Subcutaneous adipose tissue (tissue), 4 donors: Measurements from ENCODE around the gene LYPD6. TPM values are rescaled to one million over a fixed set of nuclear protein-coding genes. Genes with fewer than 3 reads are reported as not detected.

Experiments used
- CTCF ChIP-seq: fragments of 450-650 bp; IDR thresholded peaks from one replicate; pipeline ENCODE4 v1.5.1; 2016; ENCODE audit warnings: low read depth, mild to moderate bottlenecking, control low read depth, antibody characterized with exemption, moderate library complexity
- total RNA-seq, 4 donors: library from RNA; depleted of rRNA; stranded (reverse); fragments of >200 nt; gene quantifications; one replicate each; pipeline ENCODE4 v1.1.0, GENCODE V29; 2016

The LYPD6 gene
- under 1 TPM in 2 of 4 donors, not detected in 2; under 0.01 to 0.65 TPM for total RNA-seq

- no peak for TF ChIP-seq CTCF
These were observed at the start of gene LYPD6 for GRCh38 chr2:149330127-149331022. TSS of gene LYPD6 (plus strand) at chr2:149330587. CDS start at chr2:149437709, 107,122 bp downstream.

GRCh38 chr2:149281441-149281840, 48.9 kb upstream of the LYPD6 start:
- no peak for TF ChIP-seq CTCF

- TF ChIP-seq CTCF: no peak
These were observed 39.7 kb upstream of the LYPD6 start for GRCh38 chr2:149290662-149291061.

- no peak for TF ChIP-seq CTCF
These were observed 38.5 kb upstream of the LYPD6 start for GRCh38 chr2:149291881-149292280.

GRCh38 chr2:149296031-149296430, 34.4 kb upstream of the LYPD6 start:
- TF ChIP-seq CTCF: no peak

- TF ChIP-seq CTCF: no peak
These were observed 23.4 kb upstream of the LYPD6 start for GRCh38 chr2:149307014-149307413.

GRCh38 chr2:149310349-149310748, 20.0 kb upstream of the LYPD6 start:
- TF ChIP-seq CTCF: no peak
